SK-N-SH treated with all-trans-retinoic acid at 6 μM for 48 hours (cell line): Measurements from ENCODE around the gene KCTD13.

Source experiments
- ATAC-seq: fragments of 200-7000 bp; cut with Tn5 transposase; 3 replicates; pipeline ENCODE4 v1.9.1; 2020; ENCODE audit warnings: mild to moderate bottlenecking, moderate library complexity
- ARNTL ChIP-seq: fragments of 450-650 bp; formaldehyde crosslinking; IDR thresholded peaks from 2 replicates; pipeline ENCODE4 v1.5.0; 2020; ENCODE audit warnings: low read depth, mild to moderate bottlenecking, moderate library complexity, borderline replicate concordance
- BACH2 ChIP-seq: fragments of 250-450 bp; sonication (Bioruptor Pico); IDR thresholded peaks from 2 replicates; pipeline ENCODE4 v1.9.0; 2021; ENCODE audit warnings: mild to moderate bottlenecking, borderline replicate concordance
- CSDC2 ChIP-seq: fragments of 250-450 bp; sonication (Bioruptor Pico); IDR thresholded peaks from 2 replicates; pipeline ENCODE4 v1.5.0; 2020; ENCODE audit warnings: mild to moderate bottlenecking, moderate library complexity
- ESRRG ChIP-seq: fragments of 250-450 bp; sonication (Bioruptor Pico); IDR thresholded peaks from 2 replicates; pipeline ENCODE4 v1.6.1; 2021; ENCODE audit warnings: mild to moderate bottlenecking
- ISL1 ChIP-seq: fragments of 250-450 bp; sonication (Bioruptor Pico); IDR thresholded peaks from 2 replicates; pipeline ENCODE4 v2.1.2; 2022; ENCODE audit warnings: mild to moderate bottlenecking, moderate library complexity
- OSR1 ChIP-seq: fragments of 250-450 bp; sonication (Bioruptor Pico); IDR thresholded peaks from 2 replicates; pipeline ENCODE4 v1.8.0; 2022; ENCODE audit warnings: moderate library complexity, mild to moderate bottlenecking, inconsistent platforms
- PPARA ChIP-seq: fragments of 250-450 bp; sonication (Bioruptor Pico); IDR thresholded peaks from 2 replicates; pipeline ENCODE4 v1.5.0; 2020; ENCODE audit warnings: mild to moderate bottlenecking, borderline replicate concordance
- RARB ChIP-seq: fragments of 250-450 bp; sonication (Bioruptor Pico); IDR thresholded peaks from 2 replicates; pipeline ENCODE4 v1.8.0; 2021; ENCODE audit warnings: mild to moderate bottlenecking, moderate library complexity
- SNAI2 ChIP-seq: fragments of 250-450 bp; sonication (Bioruptor Pico); IDR thresholded peaks from 2 replicates; pipeline ENCODE4 v1.5.0; 2020; ENCODE audit warnings: mild to moderate bottlenecking, moderate library complexity
- TCF4 ChIP-seq: fragments of 250-450 bp; sonication (Bioruptor Pico); IDR thresholded peaks from 2 replicates; pipeline ENCODE4 v1.8.0; 2021; ENCODE audit warnings: mild to moderate bottlenecking, moderate library complexity, borderline replicate concordance
- TOX ChIP-seq: fragments of 250-450 bp; sonication (Bioruptor Pico); IDR thresholded peaks from 2 replicates; pipeline ENCODE4 v1.8.0; 2021; ENCODE audit warnings: mild to moderate bottlenecking, moderate library complexity, borderline replicate concordance
- ZFP3 ChIP-seq: fragments of 250-450 bp; sonication (Bioruptor Pico); IDR thresholded peaks from 2 replicates; pipeline ENCODE4 v1.5.0; 2020; ENCODE audit warnings: mild to moderate bottlenecking, moderate library complexity
- ZFP30 ChIP-seq: fragments of 450-650 bp; formaldehyde crosslinking; IDR thresholded peaks from 2 replicates; pipeline ENCODE4 v1.5.0; 2022; ENCODE audit warnings: mild to moderate bottlenecking, moderate library complexity
- ZNF565 ChIP-seq: fragments of 450-650 bp; formaldehyde crosslinking; conservative IDR thresholded peaks from 2 replicates; pipeline ENCODE4 v1.5.0; 2020; ENCODE audit warnings: low read depth, mild to moderate bottlenecking, moderate library complexity
- ZNF70 ChIP-seq: fragments of 450-650 bp; formaldehyde crosslinking; IDR thresholded peaks from 2 replicates; pipeline ENCODE4 v1.5.0; 2020; ENCODE audit warnings: mild to moderate bottlenecking, moderate library complexity
- ZNF8 ChIP-seq: fragments of 450-650 bp; formaldehyde crosslinking; IDR thresholded peaks from 2 replicates; pipeline ENCODE4 v1.5.0; 2020; ENCODE audit warnings: mild to moderate bottlenecking, moderate library complexity
- TF ChIP-seq, protein P1 (sequence below): fragments of 250-450 bp; sonication (Bioruptor Pico); IDR thresholded peaks from 2 replicates; pipeline ENCODE4 v1.5.1; 2021; ENCODE audit warnings: mild to moderate bottlenecking, moderate library complexity
- TF ChIP-seq, protein P2 (sequence below): fragments of 250-450 bp; sonication (Bioruptor Pico); IDR thresholded peaks from 2 replicates; pipeline ENCODE4 v1.8.0; 2020; ENCODE audit warnings: mild to moderate bottlenecking, moderate library complexity, borderline replicate concordance
- TF ChIP-seq, protein P3 (sequence below): fragments of 250-450 bp; sonication (Bioruptor Pico); IDR thresholded peaks from 2 replicates; pipeline ENCODE4 v1.8.0; 2021; ENCODE audit warnings: low read depth, mild to moderate bottlenecking, moderate library complexity, borderline replicate concordance
- TF ChIP-seq, protein P4 (sequence below): fragments of 250-450 bp; sonication (Bioruptor Pico); IDR thresholded peaks from 2 replicates; pipeline ENCODE4 v1.5.1; 2020; ENCODE audit warnings: low read depth, mild to moderate bottlenecking, moderate library complexity
- TF ChIP-seq, protein P5 (sequence below): fragments of 250-450 bp; sonication (Bioruptor Pico); IDR thresholded peaks from 2 replicates; pipeline ENCODE4 v1.5.0; 2020; ENCODE audit warnings: mild to moderate bottlenecking, moderate library complexity

Gene KCTD13

DNA sequence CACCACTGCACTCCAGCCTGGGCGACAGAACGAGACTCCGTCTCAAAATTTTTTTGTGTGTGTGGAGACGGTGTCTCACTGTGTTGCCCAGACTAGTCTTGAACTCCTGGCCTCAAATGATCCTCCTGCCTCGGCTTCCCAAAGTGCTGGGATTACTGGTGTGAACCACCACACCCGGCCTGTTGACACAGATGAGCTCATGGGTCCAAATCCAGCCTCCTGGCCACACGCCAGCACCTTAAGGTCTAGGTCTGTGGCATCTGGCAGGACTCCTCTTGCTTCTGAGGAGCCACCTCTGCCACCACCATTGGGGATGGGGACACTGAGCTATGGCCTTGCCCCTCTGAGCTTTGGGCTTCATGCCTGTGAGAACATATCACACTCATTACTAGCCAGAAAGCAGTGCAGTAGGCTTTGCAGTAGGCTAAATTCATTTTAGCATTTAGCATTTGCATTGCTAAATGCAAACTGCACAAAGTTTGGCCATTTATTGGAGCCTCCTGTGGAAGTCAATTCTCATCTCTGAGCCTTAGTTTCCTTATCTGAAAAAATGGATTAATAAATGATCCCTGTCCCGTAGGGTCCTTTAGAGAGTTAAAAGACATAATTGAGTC, 57.5 kb downstream of the KCTD13 start:
- TF ChIP-seq PPARA (CRISPR knock-in tag) (no peak), ARNTL (no peak), OSR1 (CRISPR knock-in tag) (no peak), ZNF8 (CRISPR knock-in tag) (no peak), ISL1 (CRISPR knock-in tag) (no peak), TOX (no peak), CSDC2 (CRISPR knock-in tag) (no peak), ESRRG (CRISPR knock-in tag) (no peak), ZNF565 (CRISPR knock-in tag) (no peak)
- TF ChIP-seq, protein P1, sequence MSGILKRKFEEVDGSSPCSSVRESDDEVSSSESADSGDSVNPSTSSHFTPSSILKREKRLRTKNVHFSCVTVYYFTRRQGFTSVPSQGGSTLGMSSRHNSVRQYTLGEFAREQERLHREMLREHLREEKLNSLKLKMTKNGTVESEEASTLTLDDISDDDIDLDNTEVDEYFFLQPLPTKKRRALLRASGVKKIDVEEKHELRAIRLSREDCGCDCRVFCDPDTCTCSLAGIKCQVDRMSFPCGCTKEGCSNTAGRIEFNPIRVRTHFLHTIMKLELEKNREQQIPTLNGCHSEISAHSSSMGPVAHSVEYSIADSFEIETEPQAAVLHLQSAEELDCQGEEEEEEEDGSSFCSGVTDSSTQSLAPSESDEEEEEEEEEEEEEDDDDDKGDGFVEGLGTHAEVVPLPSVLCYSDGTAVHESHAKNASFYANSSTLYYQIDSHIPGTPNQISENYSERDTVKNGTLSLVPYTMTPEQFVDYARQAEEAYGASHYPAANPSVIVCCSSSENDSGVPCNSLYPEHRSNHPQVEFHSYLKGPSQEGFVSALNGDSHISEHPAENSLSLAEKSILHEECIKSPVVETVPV: no peak
- TF ChIP-seq, protein P2, sequence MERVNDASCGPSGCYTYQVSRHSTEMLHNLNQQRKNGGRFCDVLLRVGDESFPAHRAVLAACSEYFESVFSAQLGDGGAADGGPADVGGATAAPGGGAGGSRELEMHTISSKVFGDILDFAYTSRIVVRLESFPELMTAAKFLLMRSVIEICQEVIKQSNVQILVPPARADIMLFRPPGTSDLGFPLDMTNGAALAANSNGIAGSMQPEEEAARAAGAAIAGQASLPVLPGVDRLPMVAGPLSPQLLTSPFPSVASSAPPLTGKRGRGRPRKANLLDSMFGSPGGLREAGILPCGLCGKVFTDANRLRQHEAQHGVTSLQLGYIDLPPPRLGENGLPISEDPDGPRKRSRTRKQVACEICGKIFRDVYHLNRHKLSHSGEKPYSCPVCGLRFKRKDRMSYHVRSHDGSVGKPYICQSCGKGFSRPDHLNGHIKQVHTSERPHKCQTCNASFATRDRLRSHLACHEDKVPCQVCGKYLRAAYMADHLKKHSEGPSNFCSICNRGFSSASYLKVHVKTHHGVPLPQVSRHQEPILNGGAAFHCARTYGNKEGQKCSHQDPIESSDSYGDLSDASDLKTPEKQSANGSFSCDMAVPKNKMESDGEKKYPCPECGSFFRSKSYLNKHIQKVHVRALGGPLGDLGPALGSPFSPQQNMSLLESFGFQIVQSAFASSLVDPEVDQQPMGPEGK (CRISPR knock-in tag): no peak
- TF ChIP-seq, all 23 proteins: peak for 0
- ATAC-seq: no peak

DNA sequence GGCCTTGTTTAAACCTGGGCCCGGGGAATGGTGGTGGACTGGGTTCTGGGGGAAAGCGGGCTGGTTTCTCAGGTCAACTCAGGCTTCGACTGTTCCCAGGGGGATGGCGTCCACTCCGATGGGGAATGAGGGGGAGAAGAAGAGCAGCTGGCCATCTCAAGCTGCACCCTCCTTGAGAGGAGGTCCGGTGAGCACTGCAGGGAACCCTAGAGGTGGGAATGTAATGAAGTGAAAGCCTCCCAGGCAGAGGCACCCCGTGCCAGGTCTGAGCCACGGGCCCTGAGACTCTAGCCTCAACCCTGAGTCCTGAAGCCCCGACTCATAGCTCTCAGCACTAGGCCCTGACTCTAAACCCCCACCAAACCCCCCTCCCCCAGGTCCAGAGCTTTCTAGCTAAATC, 61.8 kb downstream of the KCTD13 start:
- TF ChIP-seq, protein P3, sequence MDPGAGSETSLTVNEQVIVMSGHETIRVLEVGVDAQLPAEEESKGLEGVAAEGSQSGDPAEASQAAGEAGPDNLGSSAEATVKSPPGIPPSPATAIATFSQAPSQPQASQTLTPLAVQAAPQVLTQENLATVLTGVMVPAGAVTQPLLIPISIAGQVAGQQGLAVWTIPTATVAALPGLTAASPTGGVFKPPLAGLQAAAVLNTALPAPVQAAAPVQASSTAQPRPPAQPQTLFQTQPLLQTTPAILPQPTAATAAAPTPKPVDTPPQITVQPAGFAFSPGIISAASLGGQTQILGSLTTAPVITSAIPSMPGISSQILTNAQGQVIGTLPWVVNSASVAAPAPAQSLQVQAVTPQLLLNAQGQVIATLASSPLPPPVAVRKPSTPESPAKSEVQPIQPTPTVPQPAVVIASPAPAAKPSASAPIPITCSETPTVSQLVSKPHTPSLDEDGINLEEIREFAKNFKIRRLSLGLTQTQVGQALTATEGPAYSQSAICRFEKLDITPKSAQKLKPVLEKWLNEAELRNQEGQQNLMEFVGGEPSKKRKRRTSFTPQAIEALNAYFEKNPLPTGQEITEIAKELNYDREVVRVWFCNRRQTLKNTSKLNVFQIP (CRISPR knock-in tag): no peak
- TF ChIP-seq, protein P4, sequence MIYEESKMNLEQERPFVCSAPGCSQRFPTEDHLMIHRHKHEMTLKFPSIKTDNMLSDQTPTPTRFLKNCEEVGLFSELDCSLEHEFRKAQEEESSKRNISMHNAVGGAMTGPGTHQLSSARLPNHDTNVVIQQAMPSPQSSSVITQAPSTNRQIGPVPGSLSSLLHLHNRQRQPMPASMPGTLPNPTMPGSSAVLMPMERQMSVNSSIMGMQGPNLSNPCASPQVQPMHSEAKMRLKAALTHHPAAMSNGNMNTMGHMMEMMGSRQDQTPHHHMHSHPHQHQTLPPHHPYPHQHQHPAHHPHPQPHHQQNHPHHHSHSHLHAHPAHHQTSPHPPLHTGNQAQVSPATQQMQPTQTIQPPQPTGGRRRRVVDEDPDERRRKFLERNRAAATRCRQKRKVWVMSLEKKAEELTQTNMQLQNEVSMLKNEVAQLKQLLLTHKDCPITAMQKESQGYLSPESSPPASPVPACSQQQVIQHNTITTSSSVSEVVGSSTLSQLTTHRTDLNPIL (CRISPR knock-in tag): no peak
- TF ChIP-seq, protein P2 (CRISPR knock-in tag): no peak
- TF ChIP-seq, protein P5, sequence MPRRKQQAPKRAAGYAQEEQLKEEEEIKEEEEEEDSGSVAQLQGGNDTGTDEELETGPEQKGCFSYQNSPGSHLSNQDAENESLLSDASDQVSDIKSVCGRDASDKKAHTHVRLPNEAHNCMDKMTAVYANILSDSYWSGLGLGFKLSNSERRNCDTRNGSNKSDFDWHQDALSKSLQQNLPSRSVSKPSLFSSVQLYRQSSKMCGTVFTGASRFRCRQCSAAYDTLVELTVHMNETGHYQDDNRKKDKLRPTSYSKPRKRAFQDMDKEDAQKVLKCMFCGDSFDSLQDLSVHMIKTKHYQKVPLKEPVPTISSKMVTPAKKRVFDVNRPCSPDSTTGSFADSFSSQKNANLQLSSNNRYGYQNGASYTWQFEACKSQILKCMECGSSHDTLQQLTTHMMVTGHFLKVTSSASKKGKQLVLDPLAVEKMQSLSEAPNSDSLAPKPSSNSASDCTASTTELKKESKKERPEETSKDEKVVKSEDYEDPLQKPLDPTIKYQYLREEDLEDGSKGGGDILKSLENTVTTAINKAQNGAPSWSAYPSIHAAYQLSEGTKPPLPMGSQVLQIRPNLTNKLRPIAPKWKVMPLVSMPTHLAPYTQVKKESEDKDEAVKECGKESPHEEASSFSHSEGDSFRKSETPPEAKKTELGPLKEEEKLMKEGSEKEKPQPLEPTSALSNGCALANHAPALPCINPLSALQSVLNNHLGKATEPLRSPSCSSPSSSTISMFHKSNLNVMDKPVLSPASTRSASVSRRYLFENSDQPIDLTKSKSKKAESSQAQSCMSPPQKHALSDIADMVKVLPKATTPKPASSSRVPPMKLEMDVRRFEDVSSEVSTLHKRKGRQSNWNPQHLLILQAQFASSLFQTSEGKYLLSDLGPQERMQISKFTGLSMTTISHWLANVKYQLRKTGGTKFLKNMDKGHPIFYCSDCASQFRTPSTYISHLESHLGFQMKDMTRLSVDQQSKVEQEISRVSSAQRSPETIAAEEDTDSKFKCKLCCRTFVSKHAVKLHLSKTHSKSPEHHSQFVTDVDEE (CRISPR knock-in tag): no peak
- TF ChIP-seq PPARA (CRISPR knock-in tag) (no peak), RARB (CRISPR knock-in tag) (no peak), ZFP3 (CRISPR knock-in tag) (no peak), SNAI2 (no peak), ZFP30 (no peak), ZNF70 (CRISPR knock-in tag) (no peak), CSDC2 (CRISPR knock-in tag) (no peak), BACH2 (CRISPR knock-in tag) (no peak), TCF4 (no peak), OSR1 (CRISPR knock-in tag) (no peak)

More for the DNA sequence above, 61.8 kb downstream of the KCTD13 start:
- no peak for ATAC-seq
